Natural killer cell (primary cell): ENCODE results near the gene RAD51B. TPM values are rescaled to one million over a fixed set of nuclear protein-coding genes. Genes with fewer than 3 reads are reported as not detected.

ENCODE experiments used
- ATAC-seq, 3 donors: fragments of 150-1000 bp in 2 of 3; fragments of 200-7000 bp in 1 of 3; cut with Tn5 transposase; 1 replicate in 1 of 3; 2 replicates in 2 of 3; pipeline ENCODE4 v1.10.0; 2021; ENCODE audit warnings: mild to moderate bottlenecking in 2 of 3, moderate library complexity in 2 of 3
- DNase-seq, 2 donors: peaks; one replicate each; pipeline versions ENCODE4 v3.0.0 to v3.0.0-alpha.2; 2013 to 2021; ENCODE audit warnings: mixed read lengths in 1 of 2
- H3K27ac ChIP-seq: one replicate; pipeline ENCODE4 v1.5.1; 2013; ENCODE audit warnings: mild to moderate bottlenecking, low read length
- H3K27me3 ChIP-seq: one replicate; pipeline ENCODE4 v1.6.1; 2013; ENCODE audit warnings: low read length; ENCODE audit not compliant: control insufficient read depth, insufficient read depth
- H3K36me3 ChIP-seq: one replicate; pipeline ENCODE4 v1.6.1; 2013; ENCODE audit warnings: low read length; ENCODE audit not compliant: control insufficient read depth, insufficient read depth
- H3K4me1 ChIP-seq: one replicate; pipeline ENCODE4 v1.6.1; 2013; ENCODE audit warnings: low read length; ENCODE audit not compliant: control insufficient read depth, insufficient read depth
- H3K4me3 ChIP-seq: one replicate; pipeline ENCODE4 v1.5.1; 2013; ENCODE audit warnings: low read length
- H3K9me3 ChIP-seq: one replicate; pipeline ENCODE4 v1.6.1; 2013; ENCODE audit warnings: low read length; ENCODE audit not compliant: control insufficient read depth, insufficient read depth
- H3K27ac Mint-ChIP-seq, 2 donors: one replicate each; pipeline ENCODE4 v1.8.0; 2022; ENCODE audit warnings: mild to moderate bottlenecking in 2 of 2, mixed read lengths in 2 of 2, moderate library complexity in 1 of 2
- H3K27me3 Mint-ChIP-seq, 2 donors: one replicate each; pipeline ENCODE4 v1.8.0; 2022; ENCODE audit warnings: low read depth in 2 of 2, mixed read lengths in 2 of 2
- H3K36me3 Mint-ChIP-seq: one replicate; pipeline ENCODE4 v1.8.0; 2022; ENCODE audit warnings: mixed read lengths
- H3K4me1 Mint-ChIP-seq, 2 donors: one replicate each; pipeline ENCODE4 v1.8.0; 2022; ENCODE audit warnings: mixed read lengths in 2 of 2
- H3K4me3 Mint-ChIP-seq: one replicate; pipeline ENCODE4 v1.8.0; 2022; ENCODE audit warnings: mild to moderate bottlenecking, moderate library complexity, mixed read lengths
- H3K9me3 Mint-ChIP-seq, 2 donors: one replicate each; pipeline ENCODE4 v1.8.0; 2022; ENCODE audit warnings: mixed read lengths in 2 of 2
- WGBS: methylation state at CpG from one replicate; pipeline ENCODE4 v1.1.7; 2013; ENCODE audit warnings: missing lambda C conversion rate; ENCODE audit not compliant: insufficient coverage; 5-methylcytosine and 5-hydroxymethylcytosine counted together
- intact Hi-C: fragments of 100-400 bp; cut with micrococcal nuclease; formaldehyde crosslinking; loops from one replicate; pipeline ENCODE4 v1.14.2; 2022
- total RNA-seq, 4 donors: library from RNA; stranded (reverse); fragments of 120-200 nt in 1 of 4; gene quantifications; one replicate each; pipeline versions ENCODE4 v1.2.3 to v1.2.4, GENCODE V29; 2013 to 2022
- TF ChIP-seq, protein P1 (sequence below): fragments of 200-600 bp; IDR thresholded peaks from one replicate; pipeline ENCODE4 v1.8.0; 2022; ENCODE audit warnings: antibody characterized with exemption

The RAD51B gene
- total RNA-seq, 3 donors from 2014 or later (not counting 1 experiment from before 2014, with no cell fraction given), result 28.1 to 37.6 (median 28.6) TPM

DNA sequence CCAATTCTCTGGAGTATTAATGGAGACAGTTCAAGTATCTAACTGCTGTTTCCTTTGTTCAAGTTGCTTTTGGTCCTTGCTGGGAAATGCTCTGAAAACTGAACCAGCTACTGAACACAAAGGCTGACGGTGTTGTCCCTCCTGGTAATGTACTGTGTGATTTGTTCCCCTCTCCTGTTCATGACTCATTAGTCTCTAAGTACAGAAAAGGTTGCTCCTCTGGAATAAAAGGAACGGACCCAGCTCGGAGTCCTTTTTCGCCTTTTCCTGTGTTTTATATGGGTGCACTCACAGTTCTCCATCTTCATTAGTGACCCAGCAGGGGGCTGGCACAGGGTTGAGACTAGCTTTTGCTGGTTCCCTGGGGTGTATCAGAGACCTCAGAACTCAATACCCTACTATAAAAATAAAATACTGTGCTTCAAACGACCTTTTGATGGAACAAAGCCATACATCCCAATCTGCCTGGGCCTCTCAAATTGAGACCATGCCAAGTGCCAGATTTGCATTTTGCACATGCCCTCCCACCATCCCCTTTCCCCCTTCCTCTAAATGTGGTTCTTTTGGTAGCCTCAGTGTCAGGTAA lies 269.7 kb downstream of the RAD51B start:
- 70% methylated on average over 5 of the region's 5 CpGs for WGBS
- intact Hi-C loops, result no loop called here

DNA sequence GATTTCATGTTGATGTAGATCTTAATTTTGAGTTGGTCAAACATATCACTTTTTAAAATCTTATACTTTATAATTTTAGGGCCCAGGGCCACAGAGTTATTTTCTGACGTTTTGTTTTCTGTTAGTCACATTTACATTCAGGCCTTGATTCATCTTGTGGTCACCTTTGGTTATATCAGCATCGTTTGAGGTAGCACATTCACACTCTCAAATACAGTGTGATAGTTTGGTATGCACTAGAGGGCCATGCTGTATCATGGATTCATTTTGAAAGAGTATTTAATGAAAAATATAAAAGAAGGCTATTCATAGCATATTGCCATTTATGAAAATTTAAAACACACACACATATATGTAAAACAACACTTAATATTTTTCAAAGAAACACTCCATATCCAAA lies 274.6 kb downstream of the RAD51B start:
- H3K27ac Mint-ChIP-seq, result no peak overlapping the region
- Histone ChIP-seq H3K36me3 (no peaks in the 10 kb centered on the region), H3K4me3 (no peak overlapping the region), H3K27ac (no peak overlapping the region), H3K4me1 (no peaks in the 10 kb centered on the region), H3K9me3 (no peaks in the 10 kb centered on the region), H3K27me3 (no peaks in the 10 kb centered on the region)
- no peaks in the 10 kb centered on the region for H3K36me3 Mint-ChIP-seq
- DNase-seq (no peak), ATAC-seq (peak; percentile 69 to 89 (median 78))
- no peak overlapping the region for H3K4me3 Mint-ChIP-seq
- H3K27me3 Mint-ChIP-seq, result no peaks in the 10 kb centered on the region
- intact Hi-C loops, result no loop called here
- H3K9me3 Mint-ChIP-seq, result no peaks in the 10 kb centered on the region
- TF ChIP-seq, protein P1, sequence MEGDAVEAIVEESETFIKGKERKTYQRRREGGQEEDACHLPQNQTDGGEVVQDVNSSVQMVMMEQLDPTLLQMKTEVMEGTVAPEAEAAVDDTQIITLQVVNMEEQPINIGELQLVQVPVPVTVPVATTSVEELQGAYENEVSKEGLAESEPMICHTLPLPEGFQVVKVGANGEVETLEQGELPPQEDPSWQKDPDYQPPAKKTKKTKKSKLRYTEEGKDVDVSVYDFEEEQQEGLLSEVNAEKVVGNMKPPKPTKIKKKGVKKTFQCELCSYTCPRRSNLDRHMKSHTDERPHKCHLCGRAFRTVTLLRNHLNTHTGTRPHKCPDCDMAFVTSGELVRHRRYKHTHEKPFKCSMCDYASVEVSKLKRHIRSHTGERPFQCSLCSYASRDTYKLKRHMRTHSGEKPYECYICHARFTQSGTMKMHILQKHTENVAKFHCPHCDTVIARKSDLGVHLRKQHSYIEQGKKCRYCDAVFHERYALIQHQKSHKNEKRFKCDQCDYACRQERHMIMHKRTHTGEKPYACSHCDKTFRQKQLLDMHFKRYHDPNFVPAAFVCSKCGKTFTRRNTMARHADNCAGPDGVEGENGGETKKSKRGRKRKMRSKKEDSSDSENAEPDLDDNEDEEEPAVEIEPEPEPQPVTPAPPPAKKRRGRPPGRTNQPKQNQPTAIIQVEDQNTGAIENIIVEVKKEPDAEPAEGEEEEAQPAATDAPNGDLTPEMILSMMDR, result no peak
- WGBS, result 14% methylated on average over 1 of the region's 2 CpGs
- H3K4me1 Mint-ChIP-seq, result peaks cover 11 to 14% of the 10 kb centered on the region in 2 donors

More for the DNA sequence above, 269.7 kb downstream of the RAD51B start:
- Histone ChIP-seq H3K27ac (no peak overlapping the region), H3K27me3 (no peaks in the 10 kb centered on the region), H3K36me3 (no peaks in the 10 kb centered on the region), H3K4me3 (no peak overlapping the region), H3K9me3 (no peaks in the 10 kb centered on the region), H3K4me1 (no peaks in the 10 kb centered on the region)
- Mint-ChIP-seq H3K4me3 (no peak overlapping the region), H3K27ac (peak overlapping the region in 1 of 2 donors; percentile 29), H3K27me3 (no peaks in the 10 kb centered on the region), H3K36me3 (no peaks in the 10 kb centered on the region), H3K9me3 (no peaks in the 10 kb centered on the region), H3K4me1 (peaks cover 11 to 20% of the 10 kb centered on the region in 2 donors)
- TF ChIP-seq, protein P1, result no peak
- no peak for DNase-seq
- no peak for ATAC-seq

DNA sequence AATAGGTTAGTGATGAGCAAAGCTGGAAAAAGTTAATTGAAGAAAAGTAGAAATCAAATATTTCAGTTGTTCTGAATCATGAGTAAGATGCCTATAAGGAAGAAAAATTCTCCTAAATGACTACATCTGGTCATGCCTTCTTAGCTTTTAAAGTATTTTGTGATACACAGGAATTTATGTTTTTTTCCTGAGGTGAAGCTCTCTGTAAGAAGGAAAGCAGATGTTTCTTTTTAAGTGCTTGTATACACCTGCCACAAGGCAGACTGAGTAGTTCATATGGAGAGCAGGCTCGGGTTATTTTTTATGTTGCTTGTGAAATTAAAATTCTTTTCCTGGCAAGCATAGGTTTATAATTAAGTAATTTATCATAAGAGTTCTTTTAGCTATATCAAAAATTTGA lies 275.2 kb downstream of the RAD51B start:
- no peaks in the 10 kb centered on the region for H3K9me3 ChIP-seq
- Mint-ChIP-seq H3K9me3 (no peaks in the 10 kb centered on the region), H3K27ac (no peak overlapping the region), H3K27me3 (no peaks in the 10 kb centered on the region), H3K4me3 (no peak overlapping the region), H3K4me1 (peaks cover 11% of the 10 kb centered on the region in 2 donors), H3K36me3 (no peaks in the 10 kb centered on the region)
- H3K27ac ChIP-seq, result no peak overlapping the region
- ATAC-seq, result no peak
- TF ChIP-seq, protein P1, result no peak
- H3K36me3 ChIP-seq, result no peaks in the 10 kb centered on the region
- intact Hi-C loops, result no loop called here
- no peaks in the 10 kb centered on the region for H3K27me3 ChIP-seq
- no peaks in the 10 kb centered on the region for H3K4me1 ChIP-seq
- WGBS, result no CpG with 5 or more reads among the region's 1 CpG
- DNase-seq, result no peak
- H3K4me3 ChIP-seq, result no peak overlapping the region

DNA sequence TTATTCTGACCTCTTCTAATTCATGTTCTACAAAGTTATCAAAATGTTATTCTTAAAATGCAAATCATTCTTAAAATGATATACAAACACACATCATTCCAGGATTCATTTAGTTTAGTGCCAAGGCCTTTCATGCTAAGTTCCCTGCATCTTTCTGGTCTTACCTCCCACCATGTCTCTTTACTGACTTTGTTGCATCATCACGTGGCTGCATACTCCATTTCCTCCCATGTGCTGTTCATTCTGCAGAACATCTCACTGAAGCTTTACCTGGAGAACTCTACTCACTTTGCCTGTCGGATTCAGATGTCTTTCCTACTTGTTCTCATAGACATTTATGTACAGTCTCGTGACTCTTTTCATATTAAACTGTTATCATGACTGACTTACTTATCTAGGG lies 278.1 kb downstream of the RAD51B start:
- no peak overlapping the region for H3K4me3 Mint-ChIP-seq
- no peak overlapping the region for H3K27ac ChIP-seq
- H3K27me3 ChIP-seq, result no peaks in the 10 kb centered on the region
- H3K36me3 Mint-ChIP-seq, result peaks cover 17% of the 10 kb centered on the region
- no peak overlapping the region for H3K27ac Mint-ChIP-seq
- H3K4me1 ChIP-seq, result no peaks in the 10 kb centered on the region
- no peak overlapping the region for H3K4me3 ChIP-seq
- no peaks in the 10 kb centered on the region for H3K36me3 ChIP-seq
- H3K4me1 Mint-ChIP-seq, result peaks cover 11% of the 10 kb centered on the region in 2 donors
- ATAC-seq (no peak), DNase-seq (no peak)
- peaks cover 3 to 10% of the 10 kb centered on the region in 2 donors for H3K9me3 Mint-ChIP-seq
- H3K9me3 ChIP-seq, result peaks cover 19% of the 10 kb centered on the region
- no peaks in the 10 kb centered on the region for H3K27me3 Mint-ChIP-seq
- intact Hi-C loops, result no loop called here
- 89% methylated on average over 3 of the region's 3 CpGs for WGBS
- TF ChIP-seq, protein P1, result no peak
